Central memory CD8-positive, alpha-beta T cell (primary cell): Measurements from ENCODE around the gene STAT2.

Source experiments
- ATAC-seq: fragments of 150-1000 bp; cut with Tn5 transposase; replicated peaks from 2 replicates; pipeline ENCODE4 v1.10.0; 2022; ENCODE audit warnings: mild to moderate bottlenecking, moderate FRiP score, moderate number of reproducible peaks; ENCODE audit not compliant: poor library complexity, severe bottlenecking; ENCODE audit errors: extremely low read depth
- DNase-seq, 2 donors: peaks; one replicate each; pipeline ENCODE4 v3.0.0; 2021; ENCODE audit warnings: low spot score in 2 of 2
- H3K27ac Mint-ChIP-seq: one replicate; pipeline ENCODE4 v1.8.0; 2022; ENCODE audit warnings: low read depth, mild to moderate bottlenecking, moderate library complexity, mixed read lengths
- H3K27me3 Mint-ChIP-seq: one replicate; pipeline ENCODE4 v1.8.0; 2022; ENCODE audit warnings: mixed read lengths
- H3K36me3 Mint-ChIP-seq: one replicate; pipeline ENCODE4 v1.8.0; 2022; ENCODE audit warnings: mild to moderate bottlenecking, moderate library complexity, mixed read lengths; ENCODE audit not compliant: insufficient read depth
- H3K4me1 Mint-ChIP-seq: one replicate; pipeline ENCODE4 v1.8.0; 2022; ENCODE audit warnings: mixed read lengths
- H3K4me3 Mint-ChIP-seq: one replicate; pipeline ENCODE4 v1.8.0; 2022; ENCODE audit warnings: mild to moderate bottlenecking, moderate library complexity, mixed read lengths
- H3K9me3 Mint-ChIP-seq: one replicate; pipeline ENCODE4 v1.8.0; 2022; ENCODE audit warnings: mixed read lengths

The STAT2 gene

DNA sequence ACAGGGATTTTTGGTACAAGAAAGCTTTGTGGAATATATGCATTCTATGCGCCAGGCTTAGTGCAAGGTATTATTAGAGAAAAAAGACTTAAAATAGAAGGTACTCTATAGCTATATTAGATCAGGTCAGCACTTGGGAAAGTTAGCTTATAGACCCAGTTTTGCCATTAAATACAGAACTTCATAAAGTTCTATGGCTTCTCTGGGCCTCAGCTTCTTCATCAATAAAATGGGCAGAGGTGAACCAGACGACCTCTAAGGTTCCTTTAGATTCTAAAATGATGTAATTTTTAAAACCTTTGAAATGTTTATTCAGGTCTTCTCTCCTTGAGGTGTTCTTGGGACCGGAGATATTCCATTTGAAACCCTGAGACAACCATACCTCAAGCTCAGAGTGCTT lies 51.2 kb downstream of the STAT2 start:
- Mint-ChIP-seq H3K27me3 (no peaks in the 10 kb centered on the region), H3K4me1 (no peaks in the 10 kb centered on the region), H3K9me3 (no peaks in the 10 kb centered on the region), H3K27ac (no peak overlapping the region), H3K4me3 (no peak overlapping the region), H3K36me3 (peaks cover 31% of the 10 kb centered on the region)
- DNase-seq (no peak), ATAC-seq (no peak)

DNA sequence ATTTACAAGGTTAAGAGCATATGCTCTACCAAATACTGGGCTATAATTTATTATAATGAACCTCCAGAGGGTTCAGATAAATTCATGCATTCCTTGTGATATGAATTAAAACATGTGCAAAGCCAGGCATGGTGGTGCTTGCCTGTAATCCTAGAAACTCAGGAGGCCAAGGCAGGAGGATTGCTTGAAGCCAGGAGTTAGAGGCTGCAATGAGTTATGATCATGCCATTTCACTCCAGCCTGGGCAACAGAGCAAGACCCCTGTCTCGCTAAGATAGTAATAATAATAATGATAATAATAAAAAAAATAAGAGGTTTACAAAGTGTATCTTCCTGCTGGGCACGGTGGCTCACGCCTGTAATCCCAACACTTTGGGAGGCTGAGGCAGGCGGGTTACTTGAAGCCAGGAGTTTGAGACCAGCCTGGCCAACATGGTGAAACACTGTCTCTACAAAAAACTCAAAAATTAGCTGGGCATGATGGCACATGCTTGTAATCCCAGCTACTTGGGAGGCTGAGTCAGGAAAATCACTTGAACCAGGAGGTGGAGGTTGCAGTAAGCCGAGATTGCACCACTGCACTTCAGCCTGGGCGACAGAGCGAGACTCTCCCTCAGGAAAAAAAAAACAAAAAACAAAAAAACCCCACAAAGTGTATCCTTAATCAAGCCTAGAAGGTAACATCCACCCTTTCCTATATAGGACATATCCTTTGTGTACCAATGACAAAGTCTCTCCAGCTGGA lies 52.5 kb downstream of the STAT2 start:
- Mint-ChIP-seq H3K9me3 (no peaks in the 10 kb centered on the region), H3K27me3 (no peaks in the 10 kb centered on the region), H3K4me1 (peaks cover under 1% of the 10 kb centered on the region), H3K4me3 (no peak overlapping the region), H3K36me3 (peaks cover 26% of the 10 kb centered on the region), H3K27ac (no peak overlapping the region)
- DNase-seq, result no peak
- no peak for ATAC-seq

DNA sequence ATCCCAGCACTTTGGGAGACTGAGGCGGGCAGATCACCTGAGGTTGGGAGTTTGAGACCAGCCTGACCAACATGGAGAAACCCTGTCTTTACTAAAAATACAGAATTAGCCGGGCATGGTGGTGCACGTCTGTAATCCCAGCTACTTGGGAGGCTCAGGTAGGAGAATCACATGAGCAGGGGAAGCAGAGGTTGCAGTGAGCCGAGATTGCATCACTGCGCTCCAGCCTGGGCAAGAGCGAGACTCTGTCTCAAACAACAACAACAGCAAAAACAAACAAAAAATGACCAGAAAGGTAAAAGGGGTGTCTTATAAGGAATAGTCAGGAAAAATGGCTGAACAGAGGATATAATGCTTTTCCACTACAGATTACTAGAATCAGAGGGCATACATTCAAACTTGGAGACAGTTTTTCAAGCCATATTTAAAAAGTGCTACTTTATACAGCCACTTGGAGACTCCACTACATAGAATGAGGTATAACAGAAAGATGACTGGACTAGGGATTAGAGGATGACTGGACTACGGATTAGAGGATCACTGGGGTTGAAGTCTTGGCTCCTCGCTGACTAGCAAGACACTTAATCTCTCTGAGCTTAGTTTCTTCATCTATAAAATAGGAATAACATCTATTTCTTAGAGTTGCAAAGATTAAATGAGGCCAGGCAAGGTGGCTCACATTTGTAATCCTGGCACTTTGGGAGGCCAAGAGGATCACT lies 54.9 kb downstream of the STAT2 start:
- Mint-ChIP-seq H3K4me3 (no peak overlapping the region), H3K4me1 (peaks cover 21% of the 10 kb centered on the region), H3K9me3 (no peaks in the 10 kb centered on the region), H3K27me3 (no peaks in the 10 kb centered on the region), H3K36me3 (peaks cover 20% of the 10 kb centered on the region), H3K27ac (no peak overlapping the region)
- ATAC-seq (no peak), DNase-seq (no peak)

DNA sequence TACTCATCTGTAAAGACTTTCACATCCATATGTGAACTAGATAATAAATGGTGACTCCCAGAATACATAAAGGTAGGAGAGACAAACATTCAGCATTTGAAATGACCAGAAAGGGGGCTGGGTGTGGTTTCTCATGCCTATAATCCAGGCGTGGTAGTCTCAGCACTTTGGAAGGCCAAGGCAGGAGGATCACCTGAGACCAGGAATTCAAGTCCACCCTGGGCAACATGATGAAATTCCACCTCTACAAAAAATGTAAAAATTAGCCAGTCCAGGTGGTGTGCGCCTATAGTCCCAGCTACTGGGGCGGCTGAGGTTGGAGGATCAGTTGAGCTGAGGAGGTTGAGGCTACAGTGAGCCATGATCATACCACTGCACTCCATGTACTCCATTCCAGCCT lies 55.6 kb downstream of the STAT2 start:
- ATAC-seq, result no peak
- peaks cover 16% of the 10 kb centered on the region for H3K36me3 Mint-ChIP-seq

DNA sequence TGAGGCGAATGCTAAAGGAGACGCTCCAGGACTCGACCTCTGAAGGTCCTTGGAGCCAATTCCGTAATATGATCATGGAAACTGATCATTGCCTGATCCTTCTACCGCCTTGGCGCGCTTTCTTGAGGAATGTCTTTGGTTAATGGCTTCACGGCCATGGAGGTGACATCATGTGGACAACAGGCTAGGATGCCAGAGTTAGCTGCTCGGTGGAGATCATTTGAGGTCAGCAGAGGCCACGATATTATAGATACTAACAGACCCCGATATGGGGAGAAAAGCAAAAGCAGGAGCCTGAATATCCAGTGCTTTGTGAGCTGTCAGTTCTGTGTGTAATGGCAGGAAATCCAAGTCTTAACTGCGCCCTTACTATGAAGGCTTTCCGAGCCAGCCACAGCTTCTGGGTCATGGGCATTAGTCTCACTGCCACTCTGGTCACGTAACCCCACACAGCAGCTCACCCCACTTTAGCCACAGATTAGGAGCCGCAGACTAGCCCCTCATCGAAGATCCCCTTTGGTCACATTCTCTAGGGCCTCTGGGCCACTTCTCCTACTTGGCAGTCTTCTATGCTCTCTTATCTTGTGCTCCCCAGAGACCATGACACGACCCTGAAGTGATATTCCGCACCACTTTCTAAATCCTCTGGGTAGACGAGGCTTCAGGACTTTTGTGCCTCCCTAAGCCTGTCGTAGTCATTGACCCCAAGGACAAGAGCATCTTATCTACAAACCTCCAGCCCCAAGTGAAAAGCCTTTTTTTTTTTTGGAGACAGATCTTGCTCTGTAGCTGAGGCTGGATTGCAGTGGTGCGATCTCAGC lies 59.1 kb downstream of the STAT2 start:
- H3K27ac Mint-ChIP-seq, result peak overlapping the region; percentile 94
- peak overlapping the region; percentile 95 for H3K4me3 Mint-ChIP-seq
- DNase-seq (no peak), ATAC-seq (no peak)
- H3K4me1 Mint-ChIP-seq, result peaks cover 51% of the 10 kb centered on the region
- no peaks in the 10 kb centered on the region for H3K9me3 Mint-ChIP-seq
- no peaks in the 10 kb centered on the region for H3K27me3 Mint-ChIP-seq
- H3K36me3 Mint-ChIP-seq, result peaks cover 18% of the 10 kb centered on the region

More for the DNA sequence above, 55.6 kb downstream of the STAT2 start:
- no peaks in the 10 kb centered on the region for H3K9me3 Mint-ChIP-seq
- no peaks in the 10 kb centered on the region for H3K27me3 Mint-ChIP-seq
- H3K27ac Mint-ChIP-seq, result no peak overlapping the region
- H3K4me3 Mint-ChIP-seq, result no peak overlapping the region
- no peak for DNase-seq
- H3K4me1 Mint-ChIP-seq, result peaks cover 27% of the 10 kb centered on the region

DNA sequence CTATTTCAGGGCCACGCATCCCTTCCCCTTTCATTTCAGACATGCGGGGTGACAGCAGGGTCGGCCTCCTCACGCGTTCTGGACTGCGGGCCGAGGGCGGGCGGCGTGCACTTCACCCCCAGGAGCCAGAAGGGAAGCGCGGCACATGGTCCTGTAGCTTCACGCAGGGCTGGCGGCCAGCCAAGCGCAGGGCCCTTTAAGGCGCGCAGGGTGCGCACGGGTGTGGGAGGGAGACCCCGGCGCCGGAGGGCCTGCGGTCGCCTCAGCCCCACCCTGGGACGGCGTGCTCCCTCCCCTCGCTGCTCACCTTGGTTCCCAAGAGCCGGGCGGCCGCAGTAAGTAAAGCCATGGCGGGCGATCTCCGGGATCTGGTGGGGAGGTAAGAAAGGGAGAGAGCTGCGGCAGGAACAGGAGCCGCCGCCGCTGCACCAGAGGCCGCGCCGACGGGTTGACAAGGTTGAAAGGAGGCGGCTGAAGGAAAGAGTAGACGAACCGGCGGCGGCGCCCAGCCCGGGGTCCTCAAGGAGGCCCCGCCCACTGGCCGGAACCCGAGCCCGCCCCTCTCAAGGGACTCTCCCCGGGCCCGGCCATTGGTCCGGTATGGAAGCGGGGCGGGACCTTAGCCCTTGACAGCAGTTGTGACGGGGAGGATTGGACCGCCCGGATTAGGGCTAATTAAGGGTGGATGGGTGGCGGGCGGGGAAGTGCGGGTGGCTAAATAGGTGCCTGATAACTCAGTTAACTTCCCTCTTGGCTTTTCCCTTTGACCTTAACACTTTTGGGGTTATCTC lies 59.9 kb downstream of the STAT2 start, which contains the start of gene CS:
Gene CS (minus strand): TSS at position 478 of the 791 bp plus-strand sequence. CDS start 129 bp downstream, at position 349.
- H3K4me1 Mint-ChIP-seq, result peaks cover 51% of the 10 kb centered on the region
- H3K27me3 Mint-ChIP-seq, result no peaks in the 10 kb centered on the region
- DNase-seq (peak; percentile 95 to 98), ATAC-seq (peak; percentile 96)
- peak within 1 kb of the TSS; percentile 95 for H3K4me3 Mint-ChIP-seq
- no peaks in the 10 kb centered on the region for H3K9me3 Mint-ChIP-seq
- H3K27ac Mint-ChIP-seq, result peak within 1 kb of the TSS; percentile 94
- peaks cover 18% of the 10 kb centered on the region for H3K36me3 Mint-ChIP-seq

DNA sequence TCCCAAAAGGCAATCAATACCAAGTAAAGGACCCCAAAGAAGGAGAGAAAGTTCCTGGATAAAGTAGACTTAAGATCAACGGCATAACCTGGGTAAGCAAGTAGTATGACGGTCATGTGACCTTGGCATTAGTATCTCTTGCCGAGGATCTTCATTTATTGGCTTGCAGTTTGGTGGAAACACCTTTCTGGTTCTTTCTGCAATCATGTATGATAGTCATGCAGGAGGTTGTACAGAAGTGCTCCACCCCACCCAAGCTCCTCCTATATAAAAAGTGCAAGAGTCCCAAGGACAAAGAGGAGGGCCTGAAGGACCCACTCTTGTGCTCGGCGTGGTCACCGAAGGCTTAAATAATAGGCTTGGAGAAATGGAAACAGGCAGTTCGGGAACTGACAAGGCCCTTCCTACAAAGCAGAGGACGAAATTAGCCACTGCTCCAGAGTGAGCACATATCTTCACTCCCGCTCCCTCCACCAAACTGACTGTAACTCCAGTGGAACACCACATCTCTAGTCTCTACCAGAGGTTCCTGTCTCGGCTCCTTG lies 60.5 kb downstream of the STAT2 start:
- H3K4me1 Mint-ChIP-seq, result peaks cover 51% of the 10 kb centered on the region
- H3K9me3 Mint-ChIP-seq, result no peaks in the 10 kb centered on the region
- H3K4me3 Mint-ChIP-seq, result peak overlapping the region; percentile 95
- no peak for DNase-seq
- peak; percentile 11 for ATAC-seq
- peak overlapping the region; percentile 94 for H3K27ac Mint-ChIP-seq
- no peaks in the 10 kb centered on the region for H3K27me3 Mint-ChIP-seq
- peaks cover 22% of the 10 kb centered on the region for H3K36me3 Mint-ChIP-seq

DNA sequence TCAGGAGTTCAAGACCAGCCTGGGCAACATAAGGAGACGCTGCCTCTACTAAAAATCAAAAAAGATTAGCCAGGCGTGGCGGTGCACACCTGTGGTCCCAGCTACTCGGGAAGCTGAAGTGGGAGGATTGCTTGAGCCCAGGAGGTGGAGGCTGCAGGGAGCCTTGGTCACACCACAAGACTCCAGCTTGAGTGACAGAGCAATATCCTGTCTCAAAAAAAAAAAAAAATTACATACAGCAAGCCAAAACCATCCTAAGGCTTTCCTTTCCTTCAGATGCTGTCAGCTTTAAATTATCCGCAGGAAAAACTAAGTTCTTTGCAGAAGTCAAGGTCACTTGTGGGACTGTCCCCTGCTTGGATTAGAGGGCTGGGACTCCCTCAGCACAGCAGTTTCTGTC lies 61.1 kb downstream of the STAT2 start:
- DNase-seq (no peak), ATAC-seq (no peak)
- Mint-ChIP-seq H3K27ac (peak overlapping the region; percentile 94), H3K4me3 (peak overlapping the region; percentile 95), H3K27me3 (no peaks in the 10 kb centered on the region), H3K4me1 (peaks cover 51% of the 10 kb centered on the region), H3K9me3 (no peaks in the 10 kb centered on the region), H3K36me3 (peaks cover 26% of the 10 kb centered on the region)

DNA sequence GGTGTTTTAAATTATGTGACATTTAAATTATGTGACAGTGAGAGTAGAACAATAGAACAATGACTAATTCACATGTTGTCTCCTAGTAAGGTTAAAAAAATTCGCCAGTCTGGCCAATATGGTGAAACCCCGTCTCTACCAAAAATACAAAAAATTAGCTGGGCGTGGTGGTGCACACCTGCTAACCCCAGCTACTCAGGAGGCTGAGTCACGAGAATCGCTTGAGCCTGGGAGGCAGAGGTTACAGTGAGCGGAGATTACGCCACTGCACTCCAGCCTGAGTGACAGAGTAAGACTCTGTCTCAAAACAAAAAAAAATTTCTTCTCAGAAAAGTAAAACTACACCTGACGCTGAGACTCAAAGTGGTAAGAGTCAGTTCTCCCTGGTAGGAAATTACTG lies 62.5 kb downstream of the STAT2 start:
- H3K4me3 Mint-ChIP-seq, result no peak overlapping the region
- H3K27me3 Mint-ChIP-seq, result no peaks in the 10 kb centered on the region
- DNase-seq, result no peak
- H3K27ac Mint-ChIP-seq, result peak overlapping the region; percentile 22
- ATAC-seq, result no peak
- H3K36me3 Mint-ChIP-seq, result peaks cover 26% of the 10 kb centered on the region
- H3K9me3 Mint-ChIP-seq, result no peaks in the 10 kb centered on the region
- H3K4me1 Mint-ChIP-seq, result peaks cover 56% of the 10 kb centered on the region

DNA sequence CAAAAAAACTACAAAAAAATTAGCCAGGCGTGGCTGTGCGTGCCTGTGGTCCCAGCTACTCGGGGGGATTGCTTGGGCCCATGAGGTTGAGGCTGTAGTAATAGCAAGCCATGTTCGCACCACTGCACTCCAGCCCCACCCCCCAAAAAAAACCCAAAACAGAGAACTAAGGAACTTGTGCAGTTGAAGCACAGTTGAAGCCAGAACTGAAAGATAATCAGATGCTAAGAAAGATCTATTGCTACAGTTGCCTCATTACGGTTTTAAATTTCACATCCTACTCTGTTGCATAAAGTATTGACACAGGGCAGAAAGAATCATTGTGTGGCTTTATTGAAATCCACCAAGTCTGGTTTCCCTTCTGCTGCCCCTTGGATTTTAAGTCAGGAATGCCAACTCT lies 63.6 kb downstream of the STAT2 start:
- DNase-seq (no peak), ATAC-seq (no peak)
- no peak overlapping the region for H3K27ac Mint-ChIP-seq
- H3K27me3 Mint-ChIP-seq, result no peaks in the 10 kb centered on the region
- no peaks in the 10 kb centered on the region for H3K9me3 Mint-ChIP-seq
- peaks cover 28% of the 10 kb centered on the region for H3K36me3 Mint-ChIP-seq
- no peak overlapping the region for H3K4me3 Mint-ChIP-seq
- peaks cover 51% of the 10 kb centered on the region for H3K4me1 Mint-ChIP-seq

DNA sequence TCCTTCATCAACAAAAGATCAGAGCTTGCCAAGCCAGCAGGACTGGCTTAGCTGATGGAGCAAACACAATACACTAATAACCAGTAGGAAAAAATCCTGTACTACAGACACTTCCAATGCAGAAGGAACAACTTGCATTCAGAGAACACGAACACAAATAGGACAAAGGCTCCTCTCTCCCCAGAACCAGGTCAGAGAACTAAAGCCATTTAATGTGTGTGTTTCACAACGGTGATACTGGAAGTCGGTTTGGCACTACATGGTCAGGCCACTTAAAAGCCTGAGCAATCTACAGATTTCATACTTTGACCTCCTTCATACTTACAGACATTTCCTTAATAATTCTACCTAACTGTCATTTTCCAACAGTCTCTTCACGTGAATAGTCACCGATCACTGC lies 66.1 kb downstream of the STAT2 start:
- Mint-ChIP-seq H3K27me3 (no peaks in the 10 kb centered on the region), H3K27ac (peak overlapping the region; percentile 44), H3K36me3 (peaks cover 25% of the 10 kb centered on the region), H3K4me3 (no peak overlapping the region), H3K4me1 (peaks cover 33% of the 10 kb centered on the region), H3K9me3 (no peaks in the 10 kb centered on the region)
- no peak for ATAC-seq
- no peak for DNase-seq
